Suprapubic skin (tissue), 4 donors: ENCODE data around the gene PCBP2. TPM values are rescaled to one million over a fixed set of nuclear protein-coding genes. Genes with fewer than 3 reads are reported as not detected.
"Not testable (repeated sequence)": the region's sequence is repeated elsewhere in the genome, so short reads cannot be mapped to it uniquely, and the experiment has no call there.

ENCODE experiments used
- DNase-seq, 2 donors: peaks; one replicate each; pipeline ENCODE4 v3.0.0-alpha.2; 2019; ENCODE audit warnings: low spot score in 2 of 2
- H3K27ac ChIP-seq: fragments of 200-600 bp; sonication (generic); one replicate; pipeline ENCODE4 v1.5.1; 2019
- H3K27me3 ChIP-seq: fragments of 200-600 bp; sonication (generic); one replicate; pipeline ENCODE4 v1.5.1; 2019
- H3K36me3 ChIP-seq: fragments of 200-600 bp; sonication (generic); one replicate; pipeline ENCODE4 v1.5.1; 2019
- H3K4me1 ChIP-seq: fragments of 200-600 bp; sonication (generic); one replicate; pipeline ENCODE4 v1.5.1; 2019
- H3K4me3 ChIP-seq: fragments of 200-600 bp; sonication (generic); one replicate; pipeline ENCODE4 v1.5.1; 2019; ENCODE audit warnings: mild to moderate bottlenecking
- H3K9me3 ChIP-seq: fragments of 200-600 bp; sonication (generic); one replicate; pipeline ENCODE4 v1.5.1; 2019
- EP300 ChIP-seq: sonication (generic); formaldehyde crosslinking; IDR thresholded peaks from one replicate; pipeline ENCODE4 v1.6.1; 2017; ENCODE audit warnings: antibody characterized with exemption
- POLR2A ChIP-seq, 2 donors: fragments of 450-650 bp; IDR thresholded peaks; one replicate each; pipeline ENCODE4 v1.6.1; 2017; ENCODE audit warnings: antibody characterized with exemption in 2 of 2, mild to moderate bottlenecking in 2 of 2, moderate library complexity in 2 of 2
- POLR2AphosphoS5 ChIP-seq, 3 donors: sonication (generic); formaldehyde crosslinking; IDR thresholded peaks; one replicate each; pipeline ENCODE4 v1.6.1; 2017; ENCODE audit warnings: antibody characterized with exemption in 3 of 3
- WGBS: methylation state at CpG from one replicate; pipeline ENCODE4 v1.1.5; 2018; 5-methylcytosine and 5-hydroxymethylcytosine counted together
- total RNA-seq, 4 donors: library from RNA; depleted of rRNA; stranded (reverse); fragments of >200 nt; gene quantifications; one replicate each; pipeline ENCODE4 v1.1.0, GENCODE V29; 2016
- TF ChIP-seq, protein P1 (sequence below), 2 donors: fragments of 200-600 bp in 1 of 2; fragments of 450-650 bp in 1 of 2; sonication (generic) in 1 of 2; IDR thresholded peaks; one replicate each; pipeline ENCODE4 v1.5.1; 2016 to 2019; ENCODE audit warnings: antibody characterized with exemption in 2 of 2, mild to moderate bottlenecking in 1 of 2, moderate library complexity in 1 of 2

Gene PCBP2
- total RNA-seq, 4 donors from 2014 or later = 480 to 803 (median 584) TPM

DNA sequence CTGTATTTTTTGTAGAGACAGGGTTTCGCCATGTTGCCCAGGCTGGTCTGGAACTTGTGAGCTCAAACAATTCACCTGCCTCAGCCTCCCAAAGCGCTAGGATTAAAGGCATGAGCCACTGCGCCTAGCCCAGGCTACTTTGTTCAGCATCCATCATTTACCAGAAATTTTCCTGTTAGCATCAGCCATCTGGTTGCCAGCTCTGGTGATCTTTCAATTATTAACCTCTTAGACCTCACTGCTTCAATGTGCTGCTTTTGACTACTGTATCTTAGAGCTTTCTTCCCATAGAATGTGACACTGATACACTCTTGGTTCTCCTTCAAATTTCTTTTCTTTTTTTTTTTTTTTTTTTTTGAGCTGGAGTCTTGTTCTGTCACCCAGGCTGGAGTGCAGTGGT, 33.7 kb upstream of the PCBP2 start:
- Histone ChIP-seq H3K4me3 (no peak overlapping the region), H3K4me1 (peaks cover 12% of the 10 kb centered on the region), H3K9me3 (no peaks in the 10 kb centered on the region), H3K27ac (no peak overlapping the region), H3K36me3 (no peaks in the 10 kb centered on the region), H3K27me3 (no peaks in the 10 kb centered on the region)
- TF ChIP-seq, protein P1, sequence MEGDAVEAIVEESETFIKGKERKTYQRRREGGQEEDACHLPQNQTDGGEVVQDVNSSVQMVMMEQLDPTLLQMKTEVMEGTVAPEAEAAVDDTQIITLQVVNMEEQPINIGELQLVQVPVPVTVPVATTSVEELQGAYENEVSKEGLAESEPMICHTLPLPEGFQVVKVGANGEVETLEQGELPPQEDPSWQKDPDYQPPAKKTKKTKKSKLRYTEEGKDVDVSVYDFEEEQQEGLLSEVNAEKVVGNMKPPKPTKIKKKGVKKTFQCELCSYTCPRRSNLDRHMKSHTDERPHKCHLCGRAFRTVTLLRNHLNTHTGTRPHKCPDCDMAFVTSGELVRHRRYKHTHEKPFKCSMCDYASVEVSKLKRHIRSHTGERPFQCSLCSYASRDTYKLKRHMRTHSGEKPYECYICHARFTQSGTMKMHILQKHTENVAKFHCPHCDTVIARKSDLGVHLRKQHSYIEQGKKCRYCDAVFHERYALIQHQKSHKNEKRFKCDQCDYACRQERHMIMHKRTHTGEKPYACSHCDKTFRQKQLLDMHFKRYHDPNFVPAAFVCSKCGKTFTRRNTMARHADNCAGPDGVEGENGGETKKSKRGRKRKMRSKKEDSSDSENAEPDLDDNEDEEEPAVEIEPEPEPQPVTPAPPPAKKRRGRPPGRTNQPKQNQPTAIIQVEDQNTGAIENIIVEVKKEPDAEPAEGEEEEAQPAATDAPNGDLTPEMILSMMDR (IDR thresholded peaks at IDR 0.05) = no peak
- TF ChIP-seq POLR2A (IDR thresholded peaks at IDR 0.05) = no peak
- no peak for TF ChIP-seq POLR2AphosphoS5 (IDR thresholded peaks at IDR 0.05)
- TF ChIP-seq EP300 = no peak
- DNase-seq = no peak
- WGBS = 83% methylated on average over 3 of the region's 3 CpGs

GRCh38 chr12:53419756-53420155, 32.1 kb upstream of the PCBP2 start:
- Histone ChIP-seq H3K27ac (no peak overlapping the region), H3K36me3 (no peaks in the 10 kb centered on the region), H3K9me3 (no peaks in the 10 kb centered on the region), H3K4me3 (no peak overlapping the region), H3K27me3 (no peaks in the 10 kb centered on the region), H3K4me1 (peaks cover 12% of the 10 kb centered on the region)
- 85% methylated on average over 2 of the region's 2 CpGs for WGBS
- DNase-seq = no peak
- TF ChIP-seq EP300 (no peak), POLR2AphosphoS5 (IDR thresholded peaks at IDR 0.05) (no peak)

DNA sequence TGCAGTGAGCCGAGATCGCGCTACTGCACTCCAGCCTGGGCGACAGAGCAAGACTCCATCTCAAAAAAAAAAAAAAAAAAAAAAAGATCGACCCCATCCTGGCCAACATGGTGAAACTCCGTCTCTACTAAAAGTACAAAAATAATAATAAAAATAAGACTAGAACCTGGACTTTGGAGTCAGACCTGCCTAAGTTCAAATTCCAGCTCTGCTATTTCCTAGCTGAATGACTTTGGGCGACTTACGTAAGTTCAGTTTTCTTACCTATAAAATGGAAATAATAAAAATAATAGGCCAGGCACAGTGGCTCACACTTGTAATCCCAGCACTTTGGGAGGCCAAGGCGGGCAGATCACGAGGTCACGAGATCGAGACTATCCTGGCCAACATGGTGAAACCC, 29.7 kb upstream of the PCBP2 start:
- not testable (repeated sequence) for H3K9me3 ChIP-seq, H3K36me3 ChIP-seq, DNase-seq, H3K4me3 ChIP-seq, H3K27me3 ChIP-seq, H3K27ac ChIP-seq, H3K4me1 ChIP-seq
- 94% methylated on average over 12 of the region's 12 CpGs for WGBS

- peaks cover 8% of the 10 kb centered on the region for H3K4me1 ChIP-seq
- H3K9me3 ChIP-seq = no peaks in the 10 kb centered on the region
- TF ChIP-seq POLR2AphosphoS5 (IDR thresholded peaks at IDR 0.05) (no peak), EP300 (no peak), POLR2A (IDR thresholded peaks at IDR 0.05) (no peak)
- TF ChIP-seq, protein P1 (IDR thresholded peaks at IDR 0.05) = no peak
- 100% methylated on average over 1 of the region's 1 CpG for WGBS
- no peaks in the 10 kb centered on the region for H3K36me3 ChIP-seq
- H3K27me3 ChIP-seq = no peaks in the 10 kb centered on the region
- H3K4me3 ChIP-seq = no peak within 1 kb of the TSS
- no peak for DNase-seq
- no peak within 1 kb of the TSS for H3K27ac ChIP-seq
Measured at GRCh38 chr12:53423597-53423996, 28.3 kb upstream of the PCBP2 start, which contains the start of gene AMHR2. Gene AMHR2, plus strand, starts transcription at chr12:53423855. Its CDS starts 80 bp downstream, at chr12:53423935.

- no peak for TF ChIP-seq EP300
- TF ChIP-seq, protein P1 (IDR thresholded peaks at IDR 0.05) = no peak
- TF ChIP-seq POLR2AphosphoS5 (IDR thresholded peaks at IDR 0.05) = no peak
- no peak for TF ChIP-seq POLR2A (IDR thresholded peaks at IDR 0.05)
- no peak overlapping the region for H3K27ac ChIP-seq
- no peak overlapping the region for H3K4me3 ChIP-seq
- peaks cover 8% of the 10 kb centered on the region for H3K4me1 ChIP-seq
- no peaks in the 10 kb centered on the region for H3K36me3 ChIP-seq
- H3K27me3 ChIP-seq = no peaks in the 10 kb centered on the region
- DNase-seq = no peak
- no peaks in the 10 kb centered on the region for H3K9me3 ChIP-seq
- 94% methylated on average over 9 of the region's 9 CpGs for WGBS
Measured at GRCh38 chr12:53424626-53425514, 27.0 kb upstream of the PCBP2 start.

DNA sequence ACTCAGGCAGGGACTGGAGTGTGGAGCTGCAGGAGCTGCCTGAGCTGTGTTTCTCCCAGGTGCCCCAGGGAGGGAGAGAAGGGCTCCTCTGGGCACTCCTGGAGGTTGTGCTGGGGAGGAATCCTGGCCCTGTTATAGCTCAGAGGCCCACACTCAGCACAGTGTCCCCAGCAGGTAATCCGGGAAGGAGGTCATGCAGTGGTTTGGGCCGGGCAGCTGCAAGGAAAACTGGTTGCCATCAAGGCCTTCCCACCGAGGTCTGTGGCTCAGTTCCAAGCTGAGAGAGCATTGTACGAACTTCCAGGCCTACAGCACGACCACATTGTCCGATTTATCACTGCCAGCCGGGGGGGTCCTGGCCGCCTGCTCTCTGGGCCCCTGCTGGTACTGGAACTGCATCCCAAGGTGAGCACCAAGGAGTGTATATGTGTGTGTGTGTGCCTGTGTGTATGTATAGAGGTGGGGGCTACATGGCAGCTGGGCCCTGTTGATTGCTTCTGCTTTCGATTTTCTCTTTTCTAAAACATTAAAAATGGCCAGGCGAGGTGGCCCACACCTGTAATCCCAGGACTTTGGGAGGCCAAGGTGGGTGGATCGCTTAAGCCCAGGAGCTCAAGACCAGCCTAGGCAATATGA, 26.3 kb upstream of the PCBP2 start:
- 87% methylated on average over 10 of the region's 11 CpGs for WGBS
- Histone ChIP-seq H3K27ac (no peak overlapping the region), H3K27me3 (no peaks in the 10 kb centered on the region), H3K4me3 (no peak overlapping the region), H3K4me1 (peaks cover 8% of the 10 kb centered on the region), H3K36me3 (no peaks in the 10 kb centered on the region), H3K9me3 (no peaks in the 10 kb centered on the region)
- no peak for DNase-seq
- no peak for TF ChIP-seq POLR2A (IDR thresholded peaks at IDR 0.05)
- TF ChIP-seq POLR2AphosphoS5 (IDR thresholded peaks at IDR 0.05) = no peak
